IMR-90 (cell line): ENCODE data around the gene LRRC7. TPM values are rescaled to one million over a fixed set of nuclear protein-coding genes. Genes with fewer than 3 reads are reported as not detected.

Experiments
- ATAC-seq: fragments of 200-7000 bp; cut with Tn5 transposase; 2 replicates; pipeline ENCODE4 v1.9.1; 2020; ENCODE audit warnings: low read depth, mild to moderate bottlenecking, moderate library complexity
- BruUV-seq: library from RNA; stranded (reverse); fragments of 400-500 nt; replicated peaks from 2 replicates; lab custom pipeline; 2021; lab: Mats Ljungman, UMichigan
- CTCF ChIA-PET: fragments of 300-600 bp; formaldehyde crosslinking; extraction: SDS; loops from one replicate; lab custom pipeline; 2021; ENCODE audit warnings: antibody characterized with exemption; lab: Yijun Ruan, JAX
- POLR2A ChIA-PET: fragments of 300-600 bp; sonication (Branson Sonifier 250); formaldehyde crosslinking; loops from one replicate; lab custom pipeline; 2022; ENCODE audit warnings: antibody characterized with exemption; ENCODE audit not compliant: unreplicated experiment; lab: Charles Lee
- DNase-seq: peaks from one replicate; pipeline ENCODE4 v3.0.0; 2013
- H2AFZ ChIP-seq: replicated peaks from 2 replicates; pipeline ENCODE3; 2013; ENCODE audit warnings: low read length, mild to moderate bottlenecking; ENCODE audit not compliant: poor library complexity
- H2AK5ac ChIP-seq: 2 replicates; pipeline ENCODE4 v1.6.1; 2013; ENCODE audit warnings: low read depth, low read length, inconsistent platforms
- H2AK9ac ChIP-seq: replicated peaks from 2 replicates; pipeline ENCODE3; 2013; ENCODE audit warnings: mild to moderate bottlenecking, low read depth, low read length, moderate library complexity; ENCODE audit not compliant: poor library complexity
- H2BK120ac ChIP-seq: 2 replicates; pipeline ENCODE4 v1.6.1; 2013; ENCODE audit warnings: low read depth, low read length, inconsistent platforms
- H2BK15ac ChIP-seq: 3 replicates; pipeline ENCODE4 v1.6.1; 2013; ENCODE audit warnings: low read depth, low read length, inconsistent platforms
- H2BK20ac ChIP-seq: 2 replicates; pipeline ENCODE4 v1.6.1; 2013; ENCODE audit warnings: low read depth, mild to moderate bottlenecking, inconsistent platforms, low read length, moderate library complexity
- H2BK5ac ChIP-seq: 2 replicates; pipeline ENCODE4 v1.6.1; 2013; ENCODE audit warnings: mild to moderate bottlenecking, low read depth, low read length, inconsistent platforms; ENCODE audit not compliant: poor library complexity, severe bottlenecking
- H3K14ac ChIP-seq: replicated peaks from 2 replicates; pipeline ENCODE4 v1.6.1; 2013; ENCODE audit warnings: low read depth, low read length, inconsistent platforms
- H3K18ac ChIP-seq: 2 replicates; pipeline ENCODE4 v1.6.1; 2013; ENCODE audit warnings: low read depth, low read length, control low read depth
- H3K23ac ChIP-seq: 2 replicates; pipeline ENCODE4 v1.6.1; 2013; ENCODE audit warnings: low read depth, low read length, inconsistent platforms
- H3K27ac ChIP-seq: 2 replicates; pipeline ENCODE4 v1.5.1; 2013; ENCODE audit warnings: mild to moderate bottlenecking, control low read depth, low read length; ENCODE audit not compliant: insufficient read depth
- H3K27me3 ChIP-seq: 2 replicates; pipeline ENCODE4 v1.6.1; 2013; ENCODE audit warnings: low read length; ENCODE audit not compliant: control insufficient read depth, insufficient read depth
- H3K36me3 ChIP-seq: 2 replicates; pipeline ENCODE4 v1.6.1; 2013; ENCODE audit warnings: low read length, mixed read lengths; ENCODE audit not compliant: control insufficient read depth, insufficient read depth
- H3K4ac ChIP-seq: 2 replicates; pipeline ENCODE4 v1.6.1; 2013; ENCODE audit warnings: low read depth, low read length, inconsistent platforms
- H3K4me1 ChIP-seq: 2 replicates; pipeline ENCODE4 v1.6.1; 2013; ENCODE audit warnings: low read length, mixed read lengths; ENCODE audit not compliant: control insufficient read depth, insufficient read depth
- H3K4me2 ChIP-seq: 2 replicates; pipeline ENCODE4 v1.6.1; 2013; ENCODE audit warnings: low read depth, mild to moderate bottlenecking, control low read depth, low read length, moderate library complexity
- H3K4me3 ChIP-seq: 2 replicates; pipeline ENCODE4 v1.5.1; 2013; ENCODE audit warnings: low read depth, mild to moderate bottlenecking, control low read depth, low read length, moderate library complexity; ENCODE audit not compliant: insufficient read depth
- H3K56ac ChIP-seq: 2 replicates; pipeline ENCODE4 v1.6.1; 2013; ENCODE audit warnings: low read length, inconsistent platforms; ENCODE audit not compliant: insufficient read depth; ENCODE audit errors: extremely low read depth
- H3K79me1 ChIP-seq, 2 experiments: 2 replicates each; pipeline ENCODE4 v1.6.1; 2013; ENCODE audit warnings: low read length in 2 of 2, inconsistent platforms in 1 of 2, low read depth in 1 of 2
- H3K9ac ChIP-seq: 2 replicates; pipeline ENCODE4 v1.6.1; 2013; ENCODE audit warnings: low read depth, low read length, control low read depth
- H3K9me1 ChIP-seq: 2 replicates; pipeline ENCODE4 v1.6.1; 2013; ENCODE audit warnings: low read length, inconsistent platforms; ENCODE audit not compliant: insufficient read depth
- H3K9me3 ChIP-seq: 2 replicates; pipeline ENCODE4 v1.6.1; 2013; ENCODE audit warnings: low read length; ENCODE audit not compliant: control insufficient read depth, insufficient read depth
- H4K20me1 ChIP-seq: 2 replicates; pipeline ENCODE4 v1.6.1; 2013; ENCODE audit warnings: low read length, inconsistent platforms; ENCODE audit not compliant: insufficient read depth
- H4K5ac ChIP-seq: 2 replicates; pipeline ENCODE4 v1.6.1; 2013; ENCODE audit warnings: mild to moderate bottlenecking, low read depth, low read length, control low read depth
- H4K8ac ChIP-seq, 2 experiments: 2 replicates each; pipeline ENCODE4 v1.6.1; 2013; ENCODE audit warnings: low read depth in 2 of 2, low read length in 2 of 2, control low read depth in 1 of 2, inconsistent platforms in 1 of 2
- H4K91ac ChIP-seq: 2 replicates; pipeline ENCODE4 v1.6.1; 2013; ENCODE audit warnings: low read depth, low read length, inconsistent platforms; ENCODE audit not compliant: insufficient read depth
- CHD1 ChIP-seq: IDR thresholded peaks from 2 replicates; pipeline ENCODE4 v1.6.1; 2012; ENCODE audit warnings: low read depth, low read length, improper control_type of control experiment
- RFX5 ChIP-seq: IDR thresholded peaks from 2 replicates; pipeline ENCODE4 v1.8.0; 2012; ENCODE audit warnings: low read depth, mild to moderate bottlenecking, low read length, moderate library complexity
- WGBS, 2 experiments: methylation state at CpG; one replicate each; pipeline versions ENCODE4 v1.1.5 to v1.1.7; 2013; ENCODE audit warnings: missing lambda C conversion rate in 2 of 2; ENCODE audit not compliant: insufficient read length in 1 of 2; ENCODE audit errors: extremely low coverage in 2 of 2; 5-methylcytosine and 5-hydroxymethylcytosine counted together
- dilution Hi-C: fragments of 300-500 bp; cut with HindIII; formaldehyde crosslinking; loops from one replicate; pipeline ENCODE4 v1.14.3; 2018; ENCODE audit warnings: low sequenced_read_pairs; ENCODE audit not compliant: unreplicated experiment
- in situ Hi-C: fragments of 300-500 bp; cut with MboI; formaldehyde crosslinking; loops from 3 replicates; pipeline ENCODE4 v1.14.3; 2019; ENCODE audit warnings: low sequenced_read_pairs, inconsistent platforms, mixed read lengths
- intact Hi-C: fragments of 100-400 bp; cut with micrococcal nuclease; formaldehyde crosslinking; loops from 2 replicates; pipeline ENCODE4 v1.10.0; 2022
- polyA plus RNA-seq, 3 experiments: library from polyadenylated mRNA; depleted of rRNA; stranded (reverse); fragments of >200 nt; gene quantifications; 2 replicates each; pipeline ENCODE4 v1.2.3, GENCODE V29; 2012; ENCODE audit warnings: low replicate concordance in 1 of 3
- total RNA-seq: library from RNA; depleted of rRNA; stranded (reverse); fragments of >200 nt; gene quantifications from 2 replicates; pipeline ENCODE4 v1.2.3, GENCODE V29; 2012

LRRC7 gene
- total and polyA plus RNA-seq, 2 of the 4 experiments (the other 2 are of a cell fraction), result under 0.01 to 0.02 TPM

DNA sequence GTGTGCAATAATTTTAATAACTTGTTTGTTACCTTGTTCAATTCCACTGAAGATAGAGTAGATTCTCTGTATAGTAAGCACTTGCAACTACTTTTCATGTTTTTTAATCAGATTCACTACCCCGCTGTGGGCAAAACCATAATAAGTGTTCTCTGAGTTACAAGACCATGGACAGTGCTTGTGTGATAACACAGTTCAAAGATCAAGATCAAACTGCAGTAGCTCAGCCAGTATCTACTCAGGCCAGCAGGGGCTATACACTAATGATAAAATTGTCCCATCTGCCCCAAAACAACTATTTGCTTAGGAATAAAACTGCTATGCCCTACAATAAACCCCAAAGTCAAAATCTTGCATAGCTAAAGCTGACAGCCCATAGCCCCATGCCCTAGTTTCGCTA is 129.6 kb downstream of the LRRC7 start:
- H4K5ac ChIP-seq, result no peak overlapping the region
- no peak for ATAC-seq
- no peak overlapping the region for H3K27ac ChIP-seq
- no peak overlapping the region for H3K4me3 ChIP-seq
- no peak overlapping the region for H2BK120ac ChIP-seq
- H4K8ac ChIP-seq, result no peak overlapping the region
- no peak overlapping the region for H3K4me2 ChIP-seq
- dilution Hi-C loops, result no loop called here
- ChIA-PET POLR2A (no interaction called here), CTCF (no interaction called here)
- H2BK5ac ChIP-seq, result no peak overlapping the region
- no peak overlapping the region for H2BK15ac ChIP-seq
- H4K20me1 ChIP-seq, result no peaks in the 10 kb centered on the region
- no peaks in the 10 kb centered on the region for H3K27me3 ChIP-seq
- H3K4me1 ChIP-seq, result no peaks in the 10 kb centered on the region
- BruUV-seq, result no TSS peak
- no peak overlapping the region for H3K56ac ChIP-seq
- H2BK20ac ChIP-seq, result no peak overlapping the region
- no peak overlapping the region for H3K18ac ChIP-seq
- intact Hi-C loops, result no loop called here
- H3K4ac ChIP-seq, result no peak overlapping the region
- in situ Hi-C loops, result no loop called here
- no peak overlapping the region for H3K9ac ChIP-seq
- WGBS, 2 experiments, result 80% methylated on average over 1 of the region's 2 CpGs; no CpG with 5 or more reads in 1 of the 2 experiments
- no peak for TF ChIP-seq CHD1
- TF ChIP-seq RFX5, result no peak
- DNase-seq, result no peak
- no peak overlapping the region for H2AK5ac ChIP-seq
- H2AK9ac ChIP-seq, result no peak overlapping the region
- H2AFZ ChIP-seq, result no peak overlapping the region
- no peak overlapping the region for H3K23ac ChIP-seq
- no peak overlapping the region for H4K91ac ChIP-seq
- H3K36me3 ChIP-seq, result no peaks in the 10 kb centered on the region
- no peaks in the 10 kb centered on the region for H3K9me3 ChIP-seq
- no peak overlapping the region for H3K14ac ChIP-seq
- no peaks in the 10 kb centered on the region for H3K79me1 ChIP-seq
- no peaks in the 10 kb centered on the region for H3K9me1 ChIP-seq
